ENCODE measurements around the gene GSTA3.

GRCh38 chr6:52925042-52925441, 15.5 kb upstream of the GSTA3 start:
- TF ChIP-seq EZH2 (IDR thresholded peaks at IDR 0.05; ENCODE audit: insufficient read depth, poor library complexity, severe bottlenecking) (no peak), EZH2phosphoT487 (IDR thresholded peaks at IDR 0.05; ENCODE audit: insufficient read depth, low read depth) (no peak)
